GM12875 (cell line): ENCODE data around the gene AMT.

ENCODE experiments used
- H3K4me3 ChIP-seq: one replicate; pipeline ENCODE4 v1.5.1; 2011; ENCODE audit warnings: low read depth, low read length, control low read depth
- CTCF ChIP-seq: IDR thresholded peaks from 2 replicates; pipeline ENCODE4 v1.5.1; 2011; ENCODE audit warnings: low read depth, mild to moderate bottlenecking, control low read depth, inconsistent platforms, low read length, moderate library complexity, borderline replicate concordance; ENCODE audit not compliant: insufficient read depth

Gene AMT

DNA sequence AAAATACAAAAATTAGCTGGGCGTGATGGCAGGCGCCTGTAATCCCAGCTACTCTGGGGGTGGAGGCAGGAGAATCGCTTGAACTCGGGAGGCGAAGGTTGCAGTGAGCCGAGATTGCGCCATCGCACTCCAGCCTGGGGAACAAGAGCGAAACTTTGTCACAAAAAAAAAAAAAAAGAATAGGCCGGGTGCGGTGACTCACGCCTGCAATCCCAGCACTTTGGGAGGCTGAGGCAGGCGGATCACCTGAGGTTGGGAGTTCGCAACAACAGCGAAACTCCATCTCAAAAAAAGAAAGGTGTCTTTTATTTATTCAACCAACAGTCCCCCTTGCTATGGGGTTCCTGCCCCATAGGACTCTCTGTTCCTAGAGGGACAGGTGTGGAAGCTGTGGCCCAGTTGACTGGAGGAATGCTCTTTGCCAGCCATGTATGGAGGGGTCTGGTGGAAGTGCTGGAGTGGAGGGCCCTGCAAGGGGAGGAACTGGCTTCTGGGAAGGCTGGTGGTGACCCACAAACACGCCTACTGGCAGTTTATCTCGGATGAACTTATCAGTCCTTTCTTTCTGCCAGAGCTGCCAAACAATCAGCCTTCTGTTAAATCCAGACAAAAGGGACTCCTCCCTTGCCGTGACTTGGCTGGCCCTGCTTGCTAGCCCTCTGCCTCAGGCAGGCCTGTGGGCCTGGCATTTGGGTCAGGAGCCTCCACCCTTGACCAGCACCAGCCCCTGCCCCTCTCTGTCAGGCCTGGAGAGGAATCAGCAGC is 43.2 kb upstream of the AMT start:
- H3K4me3 ChIP-seq: no peak overlapping the region
- no peak for TF ChIP-seq CTCF

- H3K4me3 ChIP-seq: no peak overlapping the region
- TF ChIP-seq CTCF: no peak
Observed at GRCh38 chr3:49462222-49462621, 39.9 kb upstream of the AMT start.

DNA sequence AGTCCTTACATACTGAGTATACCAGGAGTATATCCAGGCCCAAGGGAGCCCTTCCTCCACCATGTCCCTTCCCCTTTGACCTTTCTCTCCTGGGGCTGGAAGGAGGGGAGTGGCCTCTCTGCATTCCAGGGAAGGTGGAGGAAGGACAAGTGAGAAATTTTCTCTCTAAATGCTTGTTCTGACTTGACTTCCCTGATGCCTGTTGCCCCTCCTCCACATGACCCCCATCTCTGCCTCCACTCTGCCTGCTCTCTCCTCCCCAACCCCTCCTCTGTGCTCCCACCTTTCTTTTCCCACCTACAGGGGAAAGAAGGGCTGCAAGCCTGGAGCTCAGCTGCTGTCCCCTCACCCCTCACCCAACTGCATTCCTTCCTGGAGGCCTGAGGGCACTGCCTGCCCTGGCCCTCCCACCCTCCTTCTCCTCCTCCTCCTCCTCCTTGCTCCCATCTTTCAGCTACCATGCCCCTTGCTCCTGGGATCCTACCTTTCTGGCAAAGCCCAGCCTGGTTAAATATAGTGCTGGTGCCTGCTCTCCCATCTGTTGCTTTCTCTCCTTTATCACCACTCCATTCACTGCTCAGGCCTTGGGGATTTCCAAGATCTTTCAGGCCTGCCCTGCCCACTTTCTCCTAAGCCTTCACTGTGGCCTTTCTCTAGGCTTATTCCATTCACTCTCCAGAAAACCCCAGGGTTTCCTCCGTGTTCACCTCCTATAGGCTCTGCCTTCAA is 39.3 kb upstream of the AMT start:
- H3K4me3 ChIP-seq: no peak overlapping the region

DNA sequence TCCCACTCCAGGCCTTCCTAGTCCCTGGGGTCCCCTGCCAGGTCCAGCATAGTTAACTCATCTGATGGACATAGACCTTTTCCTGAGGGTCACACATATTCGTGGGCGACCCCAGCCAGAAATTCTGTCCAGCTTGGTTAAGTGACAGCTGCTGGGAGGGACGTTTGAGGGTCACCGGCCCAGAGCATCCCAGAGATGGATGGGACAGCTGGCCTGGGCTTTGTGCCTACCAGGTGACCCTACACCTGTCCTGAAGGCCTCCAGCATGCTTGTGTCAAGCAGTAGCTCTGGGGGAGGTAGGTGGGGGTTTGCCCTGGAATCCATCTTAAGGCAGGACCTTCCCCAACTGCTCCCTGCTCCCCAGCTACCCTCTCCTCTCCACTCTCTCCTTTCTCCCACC is 38.7 kb upstream of the AMT start:
- H3K4me3 ChIP-seq: no peak overlapping the region
- no peak for TF ChIP-seq CTCF

More for the DNA sequence above, 39.3 kb upstream of the AMT start:
- no peak for TF ChIP-seq CTCF

DNA sequence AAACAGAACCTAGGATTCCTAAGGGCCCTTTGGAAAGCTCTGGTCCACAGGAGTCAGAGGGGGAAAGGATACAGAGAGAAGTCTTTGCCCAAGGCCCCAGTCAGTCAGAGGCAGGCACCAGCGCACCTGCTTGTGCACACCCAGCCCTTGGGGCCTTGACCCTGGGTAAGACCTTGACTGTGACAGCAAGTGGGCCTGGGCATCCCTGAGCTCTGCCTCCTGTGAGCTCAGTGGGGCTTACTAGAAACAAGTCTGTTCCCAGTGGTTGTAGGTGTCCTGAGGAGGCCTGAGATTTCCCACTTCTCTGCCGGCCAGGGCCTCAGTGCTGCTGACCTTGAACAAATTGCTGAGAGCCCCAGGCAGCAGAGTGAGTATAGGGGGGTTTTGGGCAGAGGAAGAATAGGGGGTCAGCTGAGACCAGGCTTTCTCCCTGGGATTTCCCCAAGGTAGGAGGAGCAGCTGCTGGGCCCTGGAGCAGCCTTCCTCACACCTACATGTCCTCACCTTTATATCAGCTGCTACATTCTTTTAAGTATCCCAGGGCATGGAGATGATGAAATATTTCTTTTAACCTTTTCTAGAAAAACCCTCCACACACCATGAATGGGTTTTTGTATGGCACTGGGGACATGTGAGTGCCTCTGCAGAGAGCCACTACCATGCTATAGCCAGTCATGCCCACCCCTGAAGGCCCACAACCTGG is 38.1 kb upstream of the AMT start:
- H3K4me3 ChIP-seq: no peak overlapping the region
- no peak for TF ChIP-seq CTCF

GRCh38 chr3:49456466-49456865 is 34.2 kb upstream of the AMT start:
- TF ChIP-seq CTCF: no peak
- no peak overlapping the region for H3K4me3 ChIP-seq
